Measurements from ENCODE around the gene C4A. TPM values are rescaled to one million over a fixed set of nuclear protein-coding genes. Genes with fewer than 3 reads are reported as not detected.

The C4A gene
- polyA plus RNA-seq, 3 donors, result 12.6 TPM; not detected in 2

DNA sequence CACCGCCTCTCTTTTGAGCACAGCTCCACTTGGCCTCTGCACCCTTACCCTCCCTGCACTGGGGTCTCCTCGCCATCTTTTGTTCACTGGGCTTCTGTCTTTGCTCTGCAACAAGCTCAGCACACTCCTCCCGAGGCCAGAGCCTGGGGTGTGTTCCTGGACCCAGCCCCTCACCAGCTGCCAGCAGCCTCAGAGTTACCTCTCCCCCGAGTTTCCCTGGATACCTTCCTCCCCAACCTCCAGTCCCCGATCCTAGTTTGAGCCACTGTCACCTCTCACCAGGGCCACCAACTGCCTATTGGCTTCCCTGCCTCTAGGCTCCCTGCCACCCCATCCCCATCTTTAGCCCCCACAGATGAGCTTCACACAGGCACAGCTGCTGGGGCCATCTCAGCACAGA, 68.7 kb downstream of the C4A start:
- Mint-ChIP-seq H3K4me3 (no peak overlapping the region), H3K36me3 (no peaks in the 10 kb centered on the region), H3K27ac (no peak overlapping the region), H3K9me3 (no peaks in the 10 kb centered on the region), H3K4me1 (peaks cover 4% of the 10 kb centered on the region), H3K27me3 (ENCODE audit: low read depth in 3 of 3) (peaks cover 2 to 7% (median 5%) of the 10 kb centered on the region in 3 donors)
- no peak for DNase-seq
- Histone ChIP-seq H3K9ac (ENCODE audit: insufficient read depth, low read length, poor library complexity, severe bottlenecking) (no peak overlapping the region), H3K4me2 (replicated peaks; ENCODE audit: extremely low read depth, low read length, poor library complexity, severe bottlenecking) (no peak overlapping the region), H3K4me1 (ENCODE audit: control insufficient read depth in 1 of 2, insufficient read depth in 2 of 2, low read length in 2 of 2) (no peaks in the 10 kb centered on the region), H3K36me3 (replicated peaks in 1 of 2; ENCODE audit: control insufficient read depth in 1 of 2, insufficient read depth in 2 of 2, low read length in 2 of 2) (no peaks in the 10 kb centered on the region), H3K27ac (ENCODE audit: low read depth in 1 of 2, low read length in 2 of 2) (no peak overlapping the region), H4K20me1 (ENCODE audit: insufficient read depth, low read length) (no peaks in the 10 kb centered on the region), H3K4me3 (replicated peaks in 1 of 3; ENCODE audit: low read depth in 2 of 3, low read length in 3 of 3) (no peak overlapping the region), H3K27me3 (ENCODE audit: control insufficient read depth in 2 of 2, insufficient read depth in 2 of 2, low read length in 2 of 2) (no peaks in the 10 kb centered on the region), H2AFZ (ENCODE audit: insufficient read depth, low read depth, low read length, poor library complexity, severe bottlenecking) (no peak overlapping the region), H3K79me2 (ENCODE audit: insufficient read depth, low read length) (no peaks in the 10 kb centered on the region), H3K9me3 (replicated peaks in 1 of 2; ENCODE audit: control insufficient read depth in 1 of 2, insufficient read depth in 1 of 2, low read length in 2 of 2) (no peaks in the 10 kb centered on the region)
- intact Hi-C loops (cut with micrococcal nuclease), result no loop called here
- TF ChIP-seq, protein P1, sequence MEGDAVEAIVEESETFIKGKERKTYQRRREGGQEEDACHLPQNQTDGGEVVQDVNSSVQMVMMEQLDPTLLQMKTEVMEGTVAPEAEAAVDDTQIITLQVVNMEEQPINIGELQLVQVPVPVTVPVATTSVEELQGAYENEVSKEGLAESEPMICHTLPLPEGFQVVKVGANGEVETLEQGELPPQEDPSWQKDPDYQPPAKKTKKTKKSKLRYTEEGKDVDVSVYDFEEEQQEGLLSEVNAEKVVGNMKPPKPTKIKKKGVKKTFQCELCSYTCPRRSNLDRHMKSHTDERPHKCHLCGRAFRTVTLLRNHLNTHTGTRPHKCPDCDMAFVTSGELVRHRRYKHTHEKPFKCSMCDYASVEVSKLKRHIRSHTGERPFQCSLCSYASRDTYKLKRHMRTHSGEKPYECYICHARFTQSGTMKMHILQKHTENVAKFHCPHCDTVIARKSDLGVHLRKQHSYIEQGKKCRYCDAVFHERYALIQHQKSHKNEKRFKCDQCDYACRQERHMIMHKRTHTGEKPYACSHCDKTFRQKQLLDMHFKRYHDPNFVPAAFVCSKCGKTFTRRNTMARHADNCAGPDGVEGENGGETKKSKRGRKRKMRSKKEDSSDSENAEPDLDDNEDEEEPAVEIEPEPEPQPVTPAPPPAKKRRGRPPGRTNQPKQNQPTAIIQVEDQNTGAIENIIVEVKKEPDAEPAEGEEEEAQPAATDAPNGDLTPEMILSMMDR (IDR thresholded peaks at IDR 0.05), result no peak
- WGBS (ENCODE audit: insufficient coverage), result 74% methylated on average over 4 of the region's 5 CpGs

Small RNAs within 50 kb of the gene (small RNA-seq; reads per million reads assigned to genes)
- gene AL645922.1 (ENCODE audit: insufficient read length, low read depth), result not detected

Other genes starting within 250 kb of the C4A start
- 1,000 to 10,000 TPM in 2 of 3 donors, 100 to 1,000 TPM in 1; 676 to 1,304 (median 1,196) TPM for gene CLIC1, start 245.5 kb upstream of the C4A start, polyA plus RNA-seq
- gene MSH5, start 242.1 kb upstream of the C4A start, polyA plus RNA-seq, result 10 to 100 TPM in 1 of 3 donors, 1 to 10 TPM in 1, under 1 TPM in 1; 0.58 to 31.2 (median 1.9) TPM
- 10 to 100 TPM in 1 of 3 donors, not detected in 2; 10.4 TPM for gene SAPCD1, start 219.4 kb upstream of the C4A start, polyA plus RNA-seq
- under 1 TPM in 1 of 3 donors, not detected in 2; 0.57 TPM for gene VWA7, start 204.7 kb upstream of the C4A start, polyA plus RNA-seq
- gene VARS1, start 186.3 kb upstream of the C4A start, polyA plus RNA-seq, result 10 to 100 TPM; 22.2 to 28.9 (median 27.3) TPM
- 10 to 100 TPM; 26.0 to 41.0 (median 40.0) TPM for gene LSM2, start 175.1 kb upstream of the C4A start, polyA plus RNA-seq
- under 1 TPM; 0.53 to 0.72 (median 0.55) TPM for gene HSPA1L, start 166.8 kb upstream of the C4A start, polyA plus RNA-seq
- gene HSPA1A, start 166.5 kb upstream of the C4A start, polyA plus RNA-seq, result 100 to 1,000 TPM; 144 to 215 (median 200) TPM
- gene HSPA1B, start 154.3 kb upstream of the C4A start, polyA plus RNA-seq, result 10 to 100 TPM in 1 of 3 donors, 1 to 10 TPM in 2; 3.4 to 81.4 (median 4.8) TPM
- gene NEU1, start 119.2 kb upstream of the C4A start, polyA plus RNA-seq, result 10 to 100 TPM; 70.2 to 89.5 (median 81.8) TPM
- under 1 TPM in 1 of 3 donors, not detected in 2; 0.09 TPM for gene SLC44A4, start 103.1 kb upstream of the C4A start, polyA plus RNA-seq
- gene EHMT2, start 84.4 kb upstream of the C4A start, polyA plus RNA-seq, result 10 to 100 TPM in 2 of 3 donors, 1 to 10 TPM in 1; 9.9 to 52.8 (median 16.0) TPM
- under 1 TPM in 1 of 3 donors, not detected in 2; 0.11 TPM for gene ZBTB12, start 80.0 kb upstream of the C4A start, polyA plus RNA-seq
- 1 to 10 TPM; 5.4 to 7.2 (median 6.5) TPM for gene C2, start 54.3 kb upstream of the C4A start, polyA plus RNA-seq
- gene CFB, start 36.0 kb upstream of the C4A start, polyA plus RNA-seq, result 1 to 10 TPM in 1 of 3 donors, under 1 TPM in 1, not detected in 1; 0.37 to 2.2 TPM
- gene NELFE, start 23.1 kb upstream of the C4A start, polyA plus RNA-seq, result 10 to 100 TPM; 48.8 to 74.4 (median 61.4) TPM
- gene SKIC2, start 22.9 kb upstream of the C4A start, polyA plus RNA-seq, result 10 to 100 TPM; 13.2 to 72.1 (median 13.2) TPM
- 10 to 100 TPM in 2 of 3 donors, 1 to 10 TPM in 1; 5.5 to 49.6 (median 10.4) TPM for gene DXO, start 9.9 kb upstream of the C4A start, polyA plus RNA-seq
- gene C4B, start 32.7 kb downstream of the C4A start, polyA plus RNA-seq, result 10 to 100 TPM in 1 of 3 donors, under 1 TPM in 1, not detected in 1; 0.18 to 11.6 TPM
- under 1 TPM in 1 of 3 donors, not detected in 2; 0.16 TPM for gene CYP21A2, start 56.4 kb downstream of the C4A start, polyA plus RNA-seq
- gene TNXB, start 127.3 kb downstream of the C4A start, polyA plus RNA-seq, result 1 to 10 TPM in 1 of 3 donors, not detected in 2; 1.2 TPM
- gene ATF6B, start 146.2 kb downstream of the C4A start, polyA plus RNA-seq, result 100 to 1,000 TPM in 1 of 3 donors, 10 to 100 TPM in 2; 15.7 to 147 (median 17.8) TPM
- gene FKBPL, start 148.2 kb downstream of the C4A start, polyA plus RNA-seq, result 1 to 10 TPM; 1.2 to 2.4 (median 1.8) TPM
- gene PRRT1, start 169.9 kb downstream of the C4A start, polyA plus RNA-seq, result not detected
- gene PPT2, start 172.1 kb downstream of the C4A start, polyA plus RNA-seq, result 1 to 10 TPM; 1.4 to 4.0 (median 1.8) TPM
- 1 to 10 TPM in 1 of 3 donors, under 1 TPM in 1, not detected in 1; 0.22 to 1.8 TPM for gene EGFL8, start 182.5 kb downstream of the C4A start, polyA plus RNA-seq
- gene AGPAT1, start 194.0 kb downstream of the C4A start, polyA plus RNA-seq, result 10 to 100 TPM in 2 of 3 donors, 1 to 10 TPM in 1; 9.9 to 34.4 (median 11.3) TPM
- 100 to 1,000 TPM in 1 of 3 donors, 10 to 100 TPM in 2; 62.2 to 108 (median 83.5) TPM for gene RNF5, start 196.3 kb downstream of the C4A start, polyA plus RNA-seq
- 10 to 100 TPM in 1 of 3 donors, under 1 TPM in 1, not detected in 1; 0.60 to 55.0 TPM for gene AGER, start 202.2 kb downstream of the C4A start, polyA plus RNA-seq
- gene PBX2, start 208.1 kb downstream of the C4A start, polyA plus RNA-seq, result 100 to 1,000 TPM in 1 of 3 donors, 1 to 10 TPM in 2; 1.9 to 201 (median 4.0) TPM
- 100 to 1,000 TPM in 2 of 3 donors, 10 to 100 TPM in 1; 86.1 to 340 (median 101) TPM for gene GPSM3, start 210.6 kb downstream of the C4A start, polyA plus RNA-seq
- 1 to 10 TPM; 5.2 to 8.1 (median 6.1) TPM for gene NOTCH4, start 242.0 kb downstream of the C4A start, polyA plus RNA-seq

All from CD14-positive monocyte (primary cell).